ENCODE data around the gene CFAP20. TPM values are rescaled to one million over a fixed set of nuclear protein-coding genes. Genes with fewer than 3 reads are reported as not detected.

CFAP20 gene
- 34.2 TPM for total RNA-seq
- long read RNA-seq, transcript CFAP20-201 (6 exons, 1,354 nt), result major isoform, 62 of 65 reads
- long read RNA-seq, partial matches to known transcripts, result 0 of 65 reads
- long read RNA-seq, other reads (novel, unspliced or antisense), result 3 of 65 reads

DNA sequence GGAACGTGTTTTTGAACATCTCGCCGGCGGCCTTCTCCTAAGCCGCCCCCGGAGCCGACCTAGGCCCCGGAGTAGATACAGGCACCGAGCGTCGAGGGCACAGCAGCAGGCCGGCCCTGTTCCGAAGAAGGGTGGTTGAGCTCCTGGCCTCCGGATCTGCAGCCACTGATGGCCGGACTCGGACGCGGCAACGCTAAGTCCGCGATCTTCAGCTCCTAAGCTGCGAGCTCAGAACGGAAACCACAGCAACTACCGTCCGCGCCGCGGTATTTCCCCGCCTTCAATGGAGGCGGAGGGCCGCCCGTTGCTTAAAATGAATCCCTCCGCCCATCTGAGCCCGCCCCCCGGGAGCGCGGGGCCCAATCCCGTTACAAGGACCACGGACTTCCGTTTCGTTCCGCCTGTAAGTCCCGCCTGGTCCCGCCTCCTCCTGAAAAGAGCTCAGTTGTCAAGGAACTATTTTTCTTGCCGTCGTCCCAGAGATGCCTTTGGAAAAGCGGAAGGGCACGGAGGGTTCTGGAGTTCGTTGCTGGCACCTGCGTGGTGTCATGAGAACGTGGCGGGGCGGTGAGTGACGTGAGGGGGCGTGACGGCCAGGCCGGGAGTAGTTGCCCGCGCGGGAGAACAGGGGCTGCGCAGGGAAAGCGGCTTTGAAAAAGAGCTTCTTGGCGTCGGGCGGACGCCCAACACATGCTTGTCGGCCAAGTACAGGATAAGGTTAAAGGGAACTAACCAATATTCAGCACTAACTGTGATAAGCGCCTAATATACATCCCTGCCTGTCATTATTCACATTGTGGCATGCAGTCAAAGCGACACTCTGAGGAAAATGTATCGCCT, at the start of gene CFAP20:
TSS of gene CFAP20 (minus strand) at position 285 of the 840 bp plus-strand sequence. CDS start at position 19, 266 bp downstream.
- intact Hi-C loops (cut with DNase I), result loop anchor here (10.0 kb wide), 1 partner anchor 225 kb away; no protein-coding TSS in a partner anchor
- DNase-seq (peak; percentile 98), ATAC-seq (ENCODE audit: poor library complexity) (peak; percentile 96)

DNA sequence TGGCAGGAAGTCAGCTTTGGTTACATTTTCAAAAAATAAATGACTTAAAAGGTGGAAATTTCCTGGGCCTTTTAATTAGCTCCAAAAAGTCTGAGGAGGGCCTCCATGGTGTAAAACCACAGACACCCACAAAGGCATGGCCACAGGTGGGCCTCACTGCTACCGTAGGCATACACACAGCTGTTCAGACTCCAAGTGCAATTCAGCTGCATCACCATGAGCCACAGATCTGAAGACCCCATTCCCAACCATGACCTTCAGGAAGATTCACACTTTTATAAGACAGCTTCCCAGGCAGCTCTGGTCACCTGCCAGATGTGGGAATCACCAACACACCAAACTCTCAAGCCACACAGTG, 48.2 kb upstream of the CFAP20 start:
- ATAC-seq (ENCODE audit: poor library complexity), result no peak
- intact Hi-C loops (cut with DNase I), result no loop called here

DNA sequence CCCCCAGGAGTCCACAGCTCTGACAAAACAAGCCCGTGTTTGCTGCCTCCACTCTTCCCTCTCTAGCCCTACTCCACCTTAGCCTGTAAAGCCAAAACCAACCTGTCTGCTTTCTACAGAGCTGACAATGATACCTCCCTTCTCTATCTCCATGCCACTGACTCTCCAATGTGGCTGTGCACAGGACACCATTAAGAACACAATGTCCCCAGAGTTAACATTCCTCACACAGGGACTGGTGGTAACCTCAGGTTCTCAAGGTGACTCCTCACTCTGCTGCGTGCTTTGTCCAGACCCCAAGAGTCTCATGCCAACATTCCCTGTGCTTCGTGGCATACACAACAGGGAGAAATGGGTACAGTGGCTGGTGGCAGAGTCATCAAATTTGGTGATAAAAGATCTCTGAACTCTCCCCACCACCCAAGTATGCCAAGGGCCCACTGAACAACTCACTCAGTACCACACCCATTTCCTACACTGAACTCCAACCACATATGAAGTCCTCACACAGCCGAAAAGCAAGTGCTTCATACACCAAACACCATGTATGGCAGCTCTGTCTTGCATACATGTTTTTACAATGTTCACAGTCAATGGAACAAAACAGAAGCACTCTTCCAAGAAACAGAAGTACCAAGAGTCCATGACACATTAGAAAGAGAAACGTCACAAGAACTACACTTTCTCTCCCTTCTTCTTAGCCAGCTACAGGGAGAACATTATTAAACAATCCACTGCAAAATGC, 47.6 kb upstream of the CFAP20 start:
- intact Hi-C loops (cut with DNase I), result no loop called here
- peak; percentile 56 for ATAC-seq (ENCODE audit: poor library complexity)

More for the DNA sequence above, 48.2 kb upstream of the CFAP20 start:
- no peak for DNase-seq

DNA sequence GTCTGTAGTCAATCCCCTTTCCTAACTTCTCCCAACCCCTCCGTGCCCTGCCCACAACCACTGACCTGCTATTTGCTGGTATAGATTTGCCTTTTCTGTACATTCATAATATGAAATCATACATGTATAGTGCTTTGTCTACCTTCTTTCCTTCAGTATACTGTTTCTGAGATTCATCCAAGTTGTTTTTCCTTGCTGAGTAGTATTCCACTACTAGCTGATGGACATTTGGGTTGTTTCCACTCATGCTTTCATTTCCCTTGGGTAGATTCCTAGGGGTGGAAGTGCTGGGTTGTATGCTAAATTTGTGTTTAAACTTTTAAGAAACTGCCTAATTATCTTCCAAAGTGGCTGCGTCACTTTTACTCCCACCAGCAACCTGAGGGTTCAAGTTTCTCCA, 41.0 kb upstream of the CFAP20 start:
- DNase-seq (no peak), ATAC-seq (ENCODE audit: poor library complexity) (no peak)
- intact Hi-C loops (cut with DNase I), result no loop called here

More for the DNA sequence above, 47.6 kb upstream of the CFAP20 start:
- DNase-seq, result no peak

DNA sequence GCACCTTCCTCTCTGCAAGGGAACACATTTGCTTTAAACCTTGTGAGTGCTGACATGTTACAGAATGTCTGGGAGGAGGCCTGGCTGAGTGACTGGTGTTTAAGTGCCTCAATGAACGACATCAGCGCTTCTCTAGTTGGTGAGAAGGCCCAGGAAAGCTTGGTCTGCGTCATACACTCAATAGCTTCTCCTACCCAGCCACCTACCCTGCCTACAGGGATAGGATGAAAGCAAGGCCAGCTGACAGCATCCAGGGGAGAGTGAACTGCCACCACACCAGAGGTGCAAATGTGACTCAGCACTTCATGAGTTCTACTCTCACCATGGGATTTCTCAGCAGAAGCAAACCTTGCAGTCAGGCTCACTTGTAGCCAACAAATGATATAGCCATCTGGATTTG, 31.7 kb upstream of the CFAP20 start:
- intact Hi-C loops (cut with DNase I), result no loop called here
- DNase-seq, result no peak

DNA sequence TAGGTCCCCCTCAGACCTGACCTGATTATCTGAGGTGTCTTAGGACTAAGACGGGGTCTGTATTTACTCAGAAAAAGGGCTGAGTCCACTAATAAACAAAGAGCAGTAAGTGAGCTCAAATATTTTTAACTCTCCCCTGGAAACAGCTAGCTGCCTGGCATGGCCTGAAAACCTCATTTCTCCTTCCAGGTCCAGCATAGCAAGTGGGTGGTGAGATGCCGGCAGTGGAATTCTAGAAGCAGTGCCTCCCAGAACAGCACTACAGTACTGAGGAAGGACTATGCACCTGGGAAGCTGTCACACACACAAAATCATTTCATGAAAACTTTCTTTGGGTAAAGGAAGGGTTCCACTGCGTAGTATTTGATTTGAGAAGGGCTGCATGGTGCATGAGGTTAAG, 29.5 kb upstream of the CFAP20 start:
- intact Hi-C loops (cut with DNase I), result no loop called here
- ATAC-seq (ENCODE audit: poor library complexity) (no peak), DNase-seq (no peak)

More for the DNA sequence above, 31.7 kb upstream of the CFAP20 start:
- ATAC-seq (ENCODE audit: poor library complexity), result no peak

DNA sequence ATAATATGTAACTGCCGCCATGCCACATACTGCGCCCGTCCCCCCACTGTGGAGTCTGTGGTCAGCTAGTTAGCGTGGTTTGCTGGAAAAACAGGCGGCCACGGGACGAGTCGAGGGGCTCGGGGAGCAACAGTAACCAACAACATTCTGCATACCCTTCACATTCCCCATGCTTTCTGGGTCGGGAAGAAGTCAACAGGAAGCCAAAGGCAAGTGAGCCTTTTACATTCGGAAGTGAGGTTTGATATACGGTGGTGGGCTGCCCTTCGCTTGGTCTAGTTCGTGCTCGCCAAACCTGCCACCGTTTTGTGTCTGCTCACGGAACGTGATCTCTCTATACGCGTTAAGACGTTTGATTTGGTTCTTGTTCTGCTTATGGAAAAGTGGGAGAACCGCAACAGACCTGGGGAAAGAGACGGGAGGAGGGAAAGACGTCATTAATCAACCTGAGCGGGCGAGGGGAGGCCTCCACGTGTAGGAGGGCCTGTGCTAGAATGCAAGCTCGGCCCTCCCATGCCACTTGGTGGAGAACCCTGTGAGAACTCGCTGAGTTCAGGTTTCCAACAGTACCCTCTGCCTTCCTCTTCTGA, 28.9 kb upstream of the CFAP20 start:
- no peak for ATAC-seq (ENCODE audit: poor library complexity)
- intact Hi-C loops (cut with DNase I), result no loop called here
- no peak for DNase-seq

DNA sequence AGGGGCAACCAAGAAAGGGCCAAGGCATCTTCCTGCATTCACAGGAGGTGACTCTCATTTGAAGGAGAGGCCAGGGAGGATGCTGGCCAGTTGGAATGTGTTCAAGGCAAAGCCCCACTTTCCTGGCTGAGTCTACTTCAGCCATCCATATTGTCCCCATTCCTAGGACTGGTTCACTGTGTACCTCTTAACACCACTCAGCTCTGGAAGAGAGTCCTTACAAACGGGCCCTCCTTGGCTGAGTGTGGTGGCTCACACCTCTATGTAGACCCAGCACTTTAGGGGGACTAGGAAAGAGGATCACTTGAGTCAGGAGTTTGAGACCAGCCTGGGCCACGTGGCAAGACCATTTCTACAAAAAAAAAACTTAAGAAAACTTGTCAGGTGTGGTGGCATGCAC, 28.1 kb upstream of the CFAP20 start:
- DNase-seq (no peak), ATAC-seq (ENCODE audit: poor library complexity) (no peak)
- intact Hi-C loops (cut with DNase I), result no loop called here

DNA sequence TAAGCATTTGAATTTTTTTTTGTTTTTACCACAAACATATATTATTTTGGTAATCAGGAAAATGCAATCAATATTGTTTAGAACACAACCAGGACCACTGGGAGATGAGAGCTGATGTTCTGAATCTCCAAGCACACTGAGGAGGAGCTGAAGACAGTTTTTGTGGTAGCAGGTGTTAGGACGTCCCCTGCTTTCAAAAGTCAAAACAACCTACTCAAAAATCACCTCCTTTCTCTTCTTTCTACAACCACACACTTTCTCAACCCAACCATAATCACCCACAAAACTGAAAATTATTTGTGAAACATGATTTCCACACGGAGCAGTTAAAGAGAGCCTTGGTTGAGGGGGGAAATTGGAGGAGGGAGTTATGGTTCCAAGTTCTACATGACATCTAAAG, 26.7 kb upstream of the CFAP20 start:
- ATAC-seq (ENCODE audit: poor library complexity) (no peak), DNase-seq (no peak)
- intact Hi-C loops (cut with DNase I), result no loop called here

DNA sequence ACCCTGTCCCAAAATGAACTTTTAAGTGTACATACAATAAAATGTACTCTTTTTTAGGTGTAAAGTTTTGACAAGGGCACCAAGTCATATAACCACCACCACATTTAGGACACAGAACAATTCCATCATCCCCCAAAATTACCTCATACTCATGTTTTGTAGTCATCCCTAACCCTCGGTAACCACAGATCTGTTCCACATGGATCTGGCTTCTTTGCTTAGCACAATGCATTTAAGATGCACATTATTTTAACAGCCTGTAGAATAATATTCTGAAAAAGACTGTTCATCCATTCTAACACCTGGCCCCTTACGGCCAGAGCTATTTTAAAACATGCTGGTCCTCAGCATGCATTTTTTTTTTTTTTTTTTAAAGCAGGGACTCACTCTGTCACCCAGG, 25.2 kb upstream of the CFAP20 start:
- intact Hi-C loops (cut with DNase I), result no loop called here
- ATAC-seq (ENCODE audit: poor library complexity) (no peak), DNase-seq (no peak)

DNA sequence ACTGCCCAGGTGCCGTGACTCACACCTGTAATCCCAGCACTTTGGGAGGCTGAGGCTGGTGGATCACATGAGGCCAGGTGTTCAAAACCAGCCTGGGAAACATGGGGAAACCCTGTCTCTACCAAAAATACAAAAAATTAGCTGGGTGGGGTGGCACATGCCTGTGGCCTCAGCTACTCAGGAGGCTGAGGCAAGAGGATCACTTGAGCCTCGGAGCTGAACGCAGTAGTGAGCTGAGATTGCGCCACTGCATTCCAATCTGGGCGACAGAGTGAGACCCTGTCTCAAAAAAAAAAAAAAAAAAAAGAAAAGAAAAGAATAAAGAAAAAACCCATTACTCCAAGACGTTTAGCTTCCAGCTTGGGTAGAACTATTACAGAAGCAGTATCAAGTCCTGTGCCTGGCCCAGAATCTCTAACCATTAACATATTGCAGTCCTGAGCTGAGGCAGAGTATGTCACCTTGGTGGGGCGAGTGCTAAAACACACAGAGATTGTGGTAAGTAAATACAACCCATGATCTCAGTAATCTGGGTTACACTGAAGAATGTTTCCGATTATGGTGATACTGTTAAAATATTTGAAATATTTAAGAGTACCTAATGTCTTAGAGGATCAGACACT, 23.2 kb upstream of the CFAP20 start:
- intact Hi-C loops (cut with DNase I), result no loop called here
- no peak for DNase-seq

DNA sequence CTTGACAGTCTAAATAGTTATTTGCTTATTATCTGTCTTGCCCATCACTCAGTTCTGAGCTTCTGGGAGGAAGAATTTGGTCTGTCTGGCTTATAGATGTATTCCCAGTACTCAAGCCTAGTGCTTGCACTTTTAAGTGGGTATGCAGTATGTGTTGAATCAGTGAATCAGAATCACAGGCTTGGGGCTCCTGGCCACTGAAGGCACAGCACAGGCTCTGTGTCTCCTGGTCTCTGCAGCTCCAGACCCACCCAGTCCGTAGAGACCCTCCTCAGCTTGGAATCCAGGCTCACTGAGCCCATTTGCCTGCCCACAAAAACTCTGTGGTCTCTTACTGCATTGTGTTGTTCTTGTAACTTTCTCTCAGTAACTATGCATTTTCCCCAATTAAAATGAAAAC, 19.3 kb upstream of the CFAP20 start:
- no peak for DNase-seq
- intact Hi-C loops (cut with DNase I), result no loop called here
- ATAC-seq (ENCODE audit: poor library complexity), result no peak

More for the DNA sequence above, 23.2 kb upstream of the CFAP20 start:
- no peak for ATAC-seq (ENCODE audit: poor library complexity)

DNA sequence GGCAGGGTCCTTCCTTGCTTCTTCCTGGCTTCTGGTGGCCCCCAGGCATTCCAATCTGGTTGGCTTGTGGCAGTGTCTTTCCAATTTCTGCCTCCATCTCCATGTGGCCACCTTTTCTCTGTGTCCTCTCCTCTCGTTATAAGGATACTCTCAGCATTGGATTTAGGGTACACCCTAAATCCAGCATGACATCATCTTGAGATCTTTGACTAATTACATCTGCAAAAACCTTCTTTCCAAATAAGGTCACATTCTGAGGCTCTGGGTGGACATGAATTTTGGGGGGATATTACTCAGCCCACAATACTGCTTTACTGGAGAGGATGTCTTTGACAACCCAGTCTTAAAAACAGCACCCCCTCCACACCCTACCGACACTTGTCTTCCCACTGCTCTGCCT, 18.9 kb upstream of the CFAP20 start:
- intact Hi-C loops (cut with DNase I), result no loop called here
- DNase-seq (no peak), ATAC-seq (ENCODE audit: poor library complexity) (no peak)

DNA sequence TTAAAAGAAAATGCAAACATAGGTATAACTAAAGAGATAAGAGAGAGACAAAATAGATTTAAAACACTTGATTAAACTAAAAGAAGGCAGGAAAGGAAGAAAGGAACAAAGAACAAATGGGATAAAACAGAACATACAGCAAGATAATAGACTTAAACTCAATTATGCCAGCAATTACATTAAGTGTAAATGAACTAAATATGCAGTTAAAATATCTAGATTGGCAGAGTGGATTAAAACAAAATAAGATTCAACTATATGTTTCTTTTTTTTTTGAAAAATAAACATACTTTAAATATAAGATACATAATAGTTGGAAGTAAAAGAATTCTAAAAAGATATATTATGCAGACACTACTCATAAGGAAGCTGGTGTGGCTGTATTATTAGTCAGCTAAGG, 9.7 kb upstream of the CFAP20 start:
- intact Hi-C loops (cut with DNase I), result no loop called here
- no peak for ATAC-seq (ENCODE audit: poor library complexity)
- DNase-seq, result no peak

DNA sequence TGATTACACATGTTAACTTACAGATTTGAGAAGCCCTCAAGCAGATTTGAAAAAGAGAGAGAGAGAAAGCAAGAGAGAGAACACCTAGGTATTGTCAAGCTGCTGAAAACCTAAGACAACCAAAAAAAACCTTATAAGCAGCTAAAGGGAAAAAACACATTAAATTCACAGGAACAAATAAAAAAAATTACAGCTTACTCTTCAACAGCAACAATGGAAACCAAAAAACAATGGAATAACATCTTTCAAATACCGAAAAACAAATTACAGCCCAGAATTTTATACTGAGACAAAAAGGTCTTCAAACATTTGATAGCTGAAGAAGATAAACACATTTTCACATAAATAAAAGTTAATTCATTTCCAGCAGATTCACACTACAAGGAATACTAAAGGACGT, 8.4 kb upstream of the CFAP20 start:
- intact Hi-C loops (cut with DNase I), result no loop called here
- no peak for DNase-seq
- no peak for ATAC-seq (ENCODE audit: poor library complexity)

DNA sequence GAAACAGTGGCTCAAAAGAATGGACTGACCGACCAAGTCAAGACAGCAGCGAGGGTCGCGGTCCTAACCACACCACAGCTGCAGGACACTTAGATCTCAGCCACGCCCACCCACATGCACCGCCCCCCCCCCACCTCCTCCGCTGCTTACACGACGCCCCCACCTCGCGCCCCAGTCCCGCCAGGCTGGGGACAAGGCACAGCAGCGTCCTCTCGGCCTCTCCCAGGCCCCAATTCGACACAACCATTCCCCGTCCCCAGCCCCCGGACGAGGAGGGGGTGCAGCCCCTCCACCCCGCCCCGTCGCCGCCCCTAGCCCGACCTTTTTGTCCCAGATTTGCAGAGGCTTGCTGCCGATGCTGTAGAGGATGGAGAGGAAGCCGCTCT, 477 bp downstream of the CFAP20 start:
- intact Hi-C loops (cut with DNase I), result loop anchor here (10.0 kb wide), 1 partner anchor 224 kb away; no protein-coding TSS in a partner anchor
- DNase-seq, result peak; percentile 52
- ATAC-seq (ENCODE audit: poor library complexity), result peak; percentile 4

DNA sequence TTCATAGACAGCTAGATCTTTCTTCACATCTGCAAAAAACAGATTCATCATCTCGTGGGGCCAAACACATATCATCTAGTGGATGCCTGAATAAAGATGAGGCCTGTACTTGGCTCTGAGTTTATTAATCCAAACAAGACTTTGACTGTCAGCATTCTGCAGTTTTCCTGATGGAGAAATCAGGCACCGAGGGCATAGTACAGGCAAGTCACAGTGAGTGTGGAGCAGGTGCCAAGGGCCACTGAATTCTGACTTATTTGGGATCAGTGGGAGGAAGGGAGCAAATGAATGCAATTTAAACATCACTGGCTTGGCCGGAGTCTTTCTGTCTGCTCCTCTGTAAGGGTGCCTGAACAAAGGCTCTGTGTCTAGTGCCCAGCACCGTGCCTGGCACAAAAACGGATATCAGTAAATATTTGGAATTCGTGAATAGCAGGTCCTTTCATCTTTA, 975 bp downstream of the CFAP20 start:
- DNase-seq, result no peak
- intact Hi-C loops (cut with DNase I), result loop anchor here (10.0 kb wide), 1 partner anchor 223 kb away; no protein-coding TSS in a partner anchor
- no peak for ATAC-seq (ENCODE audit: poor library complexity)

DNA sequence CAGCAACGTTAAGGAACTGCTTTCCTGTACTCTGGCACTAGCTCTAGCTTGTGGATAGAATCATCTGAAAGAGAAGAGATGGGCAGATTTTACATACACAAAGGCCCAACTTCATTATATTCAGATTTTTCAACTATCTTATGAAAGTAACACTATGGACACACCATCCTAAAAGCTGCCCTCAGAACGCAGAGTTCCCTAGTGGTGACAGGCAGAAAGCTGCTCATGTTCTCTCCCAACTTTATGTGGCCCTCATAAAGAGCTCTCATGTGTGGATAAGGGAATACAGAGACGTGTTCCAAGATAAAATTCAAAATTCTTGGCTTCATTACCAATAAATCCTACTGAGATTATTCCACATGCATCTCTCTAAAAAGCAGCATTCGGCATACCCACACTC, 1.5 kb downstream of the CFAP20 start:
- intact Hi-C loops (cut with DNase I), result loop anchor here (10.0 kb wide), 1 partner anchor 223 kb away; no protein-coding TSS in a partner anchor
- DNase-seq (no peak), ATAC-seq (ENCODE audit: poor library complexity) (no peak)
